DND-41 (cell line): ENCODE results near the gene CTLA4.

ENCODE experiments used
- ATAC-seq: fragments of 200-7000 bp; cut with Tn5 transposase; 3 replicates; pipeline ENCODE4 v1.9.1; 2021; ENCODE audit warnings: low read depth; ENCODE audit not compliant: insufficient read depth
- DNase-seq: peaks from one replicate; pipeline ENCODE4 v3.0.0-alpha.2; 2020
- H2AFZ ChIP-seq: 2 replicates; pipeline ENCODE4 v1.6.0; 2012; ENCODE audit warnings: low read depth, low read length
- H3K27ac ChIP-seq: 2 replicates; pipeline ENCODE4 v1.5.1; 2012; ENCODE audit warnings: low read length, inconsistent platforms
- H3K27me3 ChIP-seq: fragments of 200-600 bp; sonication (generic); 2 replicates; pipeline ENCODE4 v1.6.0; 2012; ENCODE audit warnings: low read length, mild to moderate bottlenecking, inconsistent platforms; ENCODE audit not compliant: insufficient read depth, poor library complexity
- H3K36me3 ChIP-seq: 2 replicates; pipeline ENCODE4 v1.5.1; 2012; ENCODE audit warnings: low read length, inconsistent platforms; ENCODE audit not compliant: insufficient read depth
- H3K4me1 ChIP-seq: 2 replicates; pipeline ENCODE4 v1.5.1; 2012; ENCODE audit warnings: mild to moderate bottlenecking, low read length; ENCODE audit not compliant: insufficient read depth
- H3K4me2 ChIP-seq: 2 replicates; pipeline ENCODE4 v1.6.0; 2012; ENCODE audit warnings: mild to moderate bottlenecking, moderate library complexity, low read length, inconsistent platforms; ENCODE audit not compliant: insufficient read depth
- H3K4me3 ChIP-seq, 2 experiments: fragments of 200-600 bp in 1 of 2; shearing (Covaris generic) in 1 of 2; 2 replicates each; pipeline ENCODE4 v1.5.1; 2012 to 2016; ENCODE audit warnings: inconsistent platforms in 2 of 2, low read length in 2 of 2, mild to moderate bottlenecking in 2 of 2, low read depth in 1 of 2, moderate library complexity in 1 of 2
- H3K79me2 ChIP-seq: 2 replicates; pipeline ENCODE4 v1.6.0; 2012; ENCODE audit warnings: low read length, inconsistent platforms; ENCODE audit not compliant: insufficient read depth
- H3K9ac ChIP-seq: 2 replicates; pipeline ENCODE4 v1.6.0; 2012; ENCODE audit warnings: low read depth, mild to moderate bottlenecking, inconsistent platforms, low read length, moderate library complexity
- H3K9me3 ChIP-seq: 2 replicates; pipeline ENCODE4 v1.5.1; 2012; ENCODE audit warnings: low read length, moderate library complexity, mild to moderate bottlenecking, inconsistent platforms; ENCODE audit not compliant: insufficient read depth, severe bottlenecking
- H4K20me1 ChIP-seq: 2 replicates; pipeline ENCODE4 v1.6.0; 2012; ENCODE audit warnings: low read length; ENCODE audit not compliant: insufficient read depth
- CTCF ChIP-seq: IDR thresholded peaks from 2 replicates; pipeline ENCODE4 v1.5.1; 2012; ENCODE audit warnings: borderline replicate concordance, low read length, moderate library complexity, mild to moderate bottlenecking; ENCODE audit not compliant: poor library complexity, severe bottlenecking; ENCODE audit errors: extremely low read depth
- EZH2 ChIP-seq: IDR thresholded peaks from 3 replicates; pipeline ENCODE4 v1.6.1; 2012; ENCODE audit warnings: borderline replicate concordance, low read depth, mild to moderate bottlenecking, moderate library complexity, low read length, inconsistent platforms; ENCODE audit not compliant: severe bottlenecking

Gene CTLA4

GRCh38 chr2:203824603-203825002 is 43.0 kb upstream of the CTLA4 start:
- Histone ChIP-seq H3K4me2 (no peak overlapping the region), H4K20me1 (no peaks in the 10 kb centered on the region), H2AFZ (no peak overlapping the region; the same call in 1 of the 2 replicates), H3K9me3 (peaks cover 5% of the 10 kb centered on the region), H3K36me3 (no peaks in the 10 kb centered on the region), H3K27me3 (no peaks in the 10 kb centered on the region), H3K79me2 (no peaks in the 10 kb centered on the region), H3K4me3 (no peak overlapping the region), H3K27ac (no peak overlapping the region), H3K4me1 (no peaks in the 10 kb centered on the region), H3K9ac (no peak overlapping the region)
- TF ChIP-seq CTCF (no peak), EZH2 (no peak)
- ATAC-seq, result no peak
- no peak for DNase-seq

- Histone ChIP-seq H3K9me3 (peaks cover 5% of the 10 kb centered on the region), H3K4me2 (no peak overlapping the region), H2AFZ (no peak overlapping the region), H3K4me3 (no peak overlapping the region), H4K20me1 (no peaks in the 10 kb centered on the region), H3K4me1 (no peaks in the 10 kb centered on the region), H3K79me2 (no peaks in the 10 kb centered on the region), H3K27me3 (no peaks in the 10 kb centered on the region), H3K9ac (no peak overlapping the region), H3K27ac (no peak overlapping the region), H3K36me3 (no peaks in the 10 kb centered on the region)
- ATAC-seq (no peak), DNase-seq (no peak)
- TF ChIP-seq CTCF, result no peak
- TF ChIP-seq EZH2, result no peak
Measured at GRCh38 chr2:203826704-203827103, 40.9 kb upstream of the CTLA4 start.

- Histone ChIP-seq H2AFZ (no peak overlapping the region), H3K4me3 (no peak overlapping the region), H3K9me3 (peaks cover 5% of the 10 kb centered on the region), H3K4me2 (no peak overlapping the region), H3K27ac (no peak overlapping the region), H3K27me3 (no peaks in the 10 kb centered on the region), H3K36me3 (no peaks in the 10 kb centered on the region), H3K79me2 (no peaks in the 10 kb centered on the region), H3K9ac (no peak overlapping the region), H4K20me1 (no peaks in the 10 kb centered on the region), H3K4me1 (no peaks in the 10 kb centered on the region)
- ATAC-seq (no peak), DNase-seq (no peak)
- TF ChIP-seq CTCF, result no peak
- no peak for TF ChIP-seq EZH2
Measured at GRCh38 chr2:203830304-203831055, 37.1 kb upstream of the CTLA4 start.
